B cell (primary cell): Measurements from ENCODE around the gene RAD23B.

Experiments
- CTCF ChIP-seq: fragments of 200-600 bp; IDR thresholded peaks from one replicate; pipeline ENCODE4 v1.8.0; 2022; ENCODE audit warnings: antibody characterized with exemption, mild to moderate bottlenecking
- EZH2 ChIP-seq: IDR thresholded peaks from 2 replicates; pipeline ENCODE4 v1.6.1; 2012; ENCODE audit warnings: borderline replicate concordance, low read depth, mild to moderate bottlenecking, moderate library complexity, low read length; ENCODE audit not compliant: insufficient read depth, poor library complexity, severe bottlenecking

- TF ChIP-seq CTCF, result no peak
- TF ChIP-seq EZH2, result no peak
Measured at GRCh38 chr9:107336718-107337360, 53.8 kb downstream of the RAD23B start.
